ENCODE data around the gene RBM20.

GRCh38 chr10:110730345-110731050 lies 86.4 kb downstream of the RBM20 start:
- TF ChIP-seq CTCF (IDR thresholded peaks at IDR 0.05) (no peak), POLR2AphosphoS5 (IDR thresholded peaks at IDR 0.05) (no peak), POLR2A (IDR thresholded peaks at IDR 0.05) (no peak)

Data from breast epithelium (tissue), 3 donors.